Hematopoietic multipotent progenitor cell (in vitro differentiated cells): ENCODE measurements around the gene RHOA. TPM values are rescaled to one million over a fixed set of nuclear protein-coding genes. Genes with fewer than 3 reads are reported as not detected.
"Not testable (repeated sequence)": the region's sequence is repeated elsewhere in the genome, so short reads cannot be mapped to it uniquely, and the experiment has no call there.

ENCODE experiments used
- DNase-seq, 3 donors: peaks; one replicate each; pipeline ENCODE4 v3.0.0-alpha.2; 2011 to 2015; ENCODE audit warnings: low read depth in 2 of 3, low spot score in 2 of 3
- total RNA-seq: library from RNA; depleted of rRNA; stranded (reverse); fragments of >200 nt; gene quantifications from one replicate; pipeline ENCODE4 v1.2.3, GENCODE V29; 2012

The RHOA gene
- total RNA-seq, 1 donor, result 399 TPM

- DNase-seq, result no peak
These were observed 78.7 kb downstream of the RHOA start for GRCh38 chr3:49333091-49333490.

DNA sequence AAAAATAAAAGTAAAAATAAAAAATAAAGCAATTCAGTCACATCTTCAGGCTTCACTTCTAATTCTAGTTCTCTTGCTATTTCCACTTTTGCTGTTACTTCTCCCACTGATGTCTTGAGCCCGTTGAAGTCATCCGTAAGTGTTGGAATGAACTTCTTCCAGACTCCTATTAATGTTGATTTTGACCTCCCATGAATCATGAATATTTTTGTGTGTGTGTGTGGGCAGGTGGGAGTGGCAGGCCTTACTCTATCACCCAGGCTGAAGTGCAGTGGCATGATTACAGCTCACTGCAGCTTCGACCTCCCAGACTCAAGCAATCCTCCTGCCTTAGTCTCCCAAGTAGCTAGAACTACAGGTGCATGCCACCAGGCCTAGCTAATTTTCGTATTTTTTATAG is 82.6 kb downstream of the RHOA start:
- DNase-seq, result no peak

- not testable (repeated sequence) for DNase-seq
These were observed 83.4 kb downstream of the RHOA start for GRCh38 chr3:49328350-49328749.

- DNase-seq, result peak in 1 of 3 donors; percentile 29
These were observed 84.3 kb downstream of the RHOA start for GRCh38 chr3:49327485-49327884.

DNA sequence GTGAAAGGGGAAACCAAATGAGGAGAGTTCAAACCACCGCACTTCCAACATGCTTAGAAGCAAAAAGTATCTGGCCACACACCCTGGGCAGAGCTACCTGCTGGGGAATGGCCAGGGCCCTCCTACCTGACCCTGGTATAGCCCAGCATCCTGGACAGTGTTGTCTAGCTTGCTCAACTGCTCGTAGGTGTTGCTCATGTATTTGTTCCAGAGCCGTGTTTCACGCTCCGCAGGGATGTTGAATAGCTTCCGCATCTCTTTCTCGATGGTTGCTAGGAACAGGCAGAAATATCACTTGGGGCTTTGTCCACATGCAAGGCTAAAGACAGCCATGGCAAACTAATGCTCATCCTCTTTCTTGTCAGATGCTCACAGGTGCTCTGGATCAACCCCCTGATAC is 87.0 kb downstream of the RHOA start:
- DNase-seq, result no peak

DNA sequence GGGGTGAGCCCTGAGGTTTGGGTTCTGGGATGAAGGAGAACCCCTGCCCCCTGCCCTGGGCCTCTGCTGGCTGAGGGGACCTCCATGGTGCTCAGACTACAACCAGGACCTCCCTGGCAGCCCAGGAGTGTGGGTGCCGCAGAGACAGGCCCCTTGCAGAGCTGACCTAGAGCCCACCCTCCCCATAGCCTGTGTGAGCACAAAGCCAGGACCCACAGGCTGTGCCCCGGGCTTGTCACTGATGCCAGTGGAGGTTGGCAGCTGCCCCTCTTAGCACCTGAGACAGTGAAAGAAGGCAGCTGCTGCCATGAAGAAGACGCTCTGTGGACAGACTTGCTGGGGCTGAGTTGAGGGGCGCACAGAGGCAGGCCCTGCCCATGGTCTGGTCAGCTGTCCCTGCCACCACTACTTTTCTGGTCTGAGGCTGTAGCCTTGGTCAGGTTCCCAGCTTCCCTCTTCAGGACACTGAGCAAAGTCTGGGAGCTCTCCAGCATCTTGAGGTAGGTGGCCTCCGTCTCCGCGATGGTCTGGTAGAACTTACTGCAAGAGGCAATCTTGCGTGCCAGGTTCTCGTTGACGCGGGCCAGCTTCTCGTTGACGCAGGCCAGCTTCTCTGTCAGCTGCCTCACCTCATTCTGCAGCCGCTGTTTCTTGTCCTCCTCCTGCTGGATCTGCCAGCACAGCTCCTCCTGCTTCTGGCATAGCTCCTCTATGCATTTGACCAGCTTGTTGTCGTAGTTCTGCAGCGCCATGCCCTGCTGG is 94.9 kb downstream of the RHOA start:
- no peak for DNase-seq

GRCh38 chr3:49313896-49314688 is 97.7 kb downstream of the RHOA start:
- DNase-seq, result no peak

DNA sequence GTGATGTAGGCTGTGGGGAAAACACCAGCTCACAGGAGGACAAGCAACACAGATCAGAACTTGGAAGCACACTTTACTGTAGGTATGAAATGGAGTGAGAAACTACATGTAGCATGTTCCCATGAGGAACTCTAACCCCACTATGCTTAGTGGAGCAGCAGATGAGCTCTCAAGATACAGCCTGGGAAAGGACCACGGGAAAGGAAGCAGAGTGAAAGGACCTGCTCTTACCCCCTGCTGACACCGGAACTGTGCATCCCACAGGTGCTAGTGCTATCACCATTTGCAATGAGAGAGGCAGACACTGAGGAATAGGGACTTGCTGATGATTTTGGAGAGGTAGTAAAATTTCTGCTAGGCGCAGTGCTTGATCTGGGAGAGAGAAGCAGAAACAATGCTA is 100.5 kb downstream of the RHOA start:
- no peak for DNase-seq

- no peak for DNase-seq
These were observed 101.1 kb downstream of the RHOA start for GRCh38 chr3:49310677-49311076.

Other genes starting within 250 kb of the RHOA start
- 61.4 TPM for gene CCDC71, start 245.6 kb downstream of the RHOA start, total RNA-seq
- 27.5 TPM for gene KLHDC8B, start 240.4 kb downstream of the RHOA start, total RNA-seq
- gene C3orf62, start 134.7 kb downstream of the RHOA start, total RNA-seq, result 3.2 TPM
- gene USP4, start 71.9 kb downstream of the RHOA start, total RNA-seq, result 36.1 TPM
- gene GPX1, start 53.6 kb downstream of the RHOA start, total RNA-seq, result 550 TPM
- 27.7 TPM for gene TCTA, start 447 bp upstream of the RHOA start, total RNA-seq
- gene AMT, start 10.5 kb upstream of the RHOA start, total RNA-seq, result 20.5 TPM
- gene NICN1, start 17.3 kb upstream of the RHOA start, total RNA-seq, result 22.4 TPM
- gene DAG1, start 58.3 kb upstream of the RHOA start, total RNA-seq, result 18.3 TPM
- gene BSN, start 142.5 kb upstream of the RHOA start, total RNA-seq, result 0.27 TPM